Gastroesophageal sphincter (tissue), 3 donors: ENCODE results near the gene ARL13B.
"Not testable (repeated sequence)": the region's sequence is repeated elsewhere in the genome, so short reads cannot be mapped to it uniquely, and the experiment has no call there.

Source experiments
- EP300 ChIP-seq: sonication (generic); formaldehyde crosslinking; IDR thresholded peaks from one replicate; pipeline ENCODE4 v1.6.1; 2017; ENCODE audit warnings: antibody characterized with exemption, mild to moderate bottlenecking
- POLR2A ChIP-seq, 2 donors: fragments of 450-650 bp; IDR thresholded peaks; one replicate each; pipeline ENCODE4 v1.6.1; 2017; ENCODE audit warnings: antibody characterized with exemption in 2 of 2, mild to moderate bottlenecking in 2 of 2, moderate library complexity in 1 of 2
- TF ChIP-seq, protein P1 (sequence below), 4 experiments: fragments of 200-600 bp in 2 of 4; fragments of 450-650 bp in 2 of 4; sonication (generic) in 1 of 4; IDR thresholded peaks; one replicate each; pipeline ENCODE4 v1.5.1; 2017 to 2019; ENCODE audit warnings: antibody characterized with exemption in 4 of 4, mild to moderate bottlenecking in 2 of 4, moderate library complexity in 2 of 4

DNA sequence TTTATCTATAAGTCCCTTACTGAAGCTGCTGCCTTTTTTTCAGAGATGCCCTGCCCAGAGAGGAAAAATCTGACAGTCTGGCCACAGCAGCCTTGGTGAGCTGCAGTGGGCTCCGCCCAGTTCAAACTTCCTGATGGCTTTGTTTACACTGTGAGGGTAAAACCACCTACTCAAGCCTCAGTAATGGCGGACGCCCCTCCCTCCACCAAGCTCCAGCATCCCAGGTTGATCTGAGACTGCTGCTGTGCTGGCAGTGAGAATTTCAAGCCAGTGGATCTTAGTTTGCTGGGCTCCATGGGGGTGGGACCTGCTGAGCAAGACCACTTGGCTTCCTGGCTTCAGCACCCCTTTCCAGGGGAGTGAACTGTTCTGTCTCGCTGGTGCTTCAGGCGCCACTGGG lies 100.6 kb downstream of the ARL13B start:
- TF ChIP-seq, protein P1, sequence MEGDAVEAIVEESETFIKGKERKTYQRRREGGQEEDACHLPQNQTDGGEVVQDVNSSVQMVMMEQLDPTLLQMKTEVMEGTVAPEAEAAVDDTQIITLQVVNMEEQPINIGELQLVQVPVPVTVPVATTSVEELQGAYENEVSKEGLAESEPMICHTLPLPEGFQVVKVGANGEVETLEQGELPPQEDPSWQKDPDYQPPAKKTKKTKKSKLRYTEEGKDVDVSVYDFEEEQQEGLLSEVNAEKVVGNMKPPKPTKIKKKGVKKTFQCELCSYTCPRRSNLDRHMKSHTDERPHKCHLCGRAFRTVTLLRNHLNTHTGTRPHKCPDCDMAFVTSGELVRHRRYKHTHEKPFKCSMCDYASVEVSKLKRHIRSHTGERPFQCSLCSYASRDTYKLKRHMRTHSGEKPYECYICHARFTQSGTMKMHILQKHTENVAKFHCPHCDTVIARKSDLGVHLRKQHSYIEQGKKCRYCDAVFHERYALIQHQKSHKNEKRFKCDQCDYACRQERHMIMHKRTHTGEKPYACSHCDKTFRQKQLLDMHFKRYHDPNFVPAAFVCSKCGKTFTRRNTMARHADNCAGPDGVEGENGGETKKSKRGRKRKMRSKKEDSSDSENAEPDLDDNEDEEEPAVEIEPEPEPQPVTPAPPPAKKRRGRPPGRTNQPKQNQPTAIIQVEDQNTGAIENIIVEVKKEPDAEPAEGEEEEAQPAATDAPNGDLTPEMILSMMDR (IDR thresholded peaks at IDR 0.05): not testable (repeated sequence)
- not testable (repeated sequence) for TF ChIP-seq EP300; POLR2A (IDR thresholded peaks at IDR 0.05)
